ENCODE data around the gene ADAMTS13.
"Not testable (repeated sequence)": the region's sequence is repeated elsewhere in the genome, so short reads cannot be mapped to it uniquely, and the experiment has no call there.

ADAMTS13 gene

DNA sequence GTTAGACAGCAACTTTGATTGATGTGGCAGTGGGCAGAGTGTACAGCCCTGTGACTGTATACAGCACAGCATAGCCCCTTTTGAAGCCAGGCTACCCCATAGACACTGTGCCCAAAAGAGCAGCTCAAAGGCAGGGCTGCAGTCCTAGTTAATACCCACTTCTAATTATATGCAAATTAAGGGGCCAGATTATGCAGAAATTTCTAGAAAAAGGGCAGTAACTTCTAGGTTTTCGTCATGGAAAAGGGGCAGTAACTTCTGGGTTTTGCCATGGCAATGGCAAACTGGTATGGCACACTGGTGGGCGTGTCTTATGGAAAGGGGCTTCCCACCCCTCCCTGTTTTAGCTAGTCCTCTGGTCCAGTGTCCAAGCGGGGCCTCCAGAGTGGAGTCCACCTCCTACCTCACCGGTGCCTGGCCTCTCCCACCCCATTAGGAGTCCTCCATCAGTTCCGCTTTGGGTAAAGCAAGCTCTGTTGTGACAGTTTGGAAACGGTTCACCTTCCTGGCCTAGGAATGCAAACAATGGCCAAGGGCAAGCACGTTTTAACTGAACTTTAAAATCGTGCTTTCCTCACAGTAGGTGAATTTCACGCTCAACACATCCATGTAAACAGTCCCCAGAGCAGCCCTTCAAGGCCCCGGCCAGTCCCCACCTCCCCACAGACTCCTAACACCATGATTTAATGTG is 5.6 kb downstream of the ADAMTS13 start:
- no peak for DNase-seq

- no peak for DNase-seq
Observed at GRCh38 chr9:133428617-133429101, 6.5 kb downstream of the ADAMTS13 start.

GRCh38 chr9:133429214-133429613 is 7.0 kb downstream of the ADAMTS13 start:
- no peak for DNase-seq

DNA sequence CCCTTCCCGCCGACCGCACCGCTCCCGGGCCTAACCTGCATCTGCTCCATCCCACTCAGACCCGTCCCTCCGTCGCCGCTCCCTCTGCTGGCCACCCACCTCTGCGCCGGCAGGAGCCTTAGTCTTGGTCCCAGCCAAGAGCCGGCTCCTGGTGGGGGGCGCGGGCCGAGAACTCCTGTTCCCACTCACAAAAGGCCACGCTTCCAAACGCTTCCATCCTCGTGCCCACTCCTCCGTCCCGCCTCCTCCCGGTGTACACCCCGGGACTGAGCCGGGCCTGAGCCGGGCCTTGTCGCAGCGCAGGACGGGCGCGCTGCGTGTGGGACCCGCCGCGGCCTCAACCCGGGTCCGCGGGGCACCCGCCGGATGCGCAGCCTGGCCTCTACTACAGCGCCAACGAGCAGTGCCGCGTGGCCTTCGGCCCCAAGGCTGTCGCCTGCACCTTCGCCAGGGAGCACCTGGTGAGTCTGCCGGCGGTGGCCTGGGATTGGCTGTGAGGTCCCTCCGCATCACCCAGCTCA is 7.5 kb downstream of the ADAMTS13 start:
- no peak for DNase-seq

- no peak for DNase-seq
Observed at GRCh38 chr9:133430244-133430643, 8.1 kb downstream of the ADAMTS13 start.

DNA sequence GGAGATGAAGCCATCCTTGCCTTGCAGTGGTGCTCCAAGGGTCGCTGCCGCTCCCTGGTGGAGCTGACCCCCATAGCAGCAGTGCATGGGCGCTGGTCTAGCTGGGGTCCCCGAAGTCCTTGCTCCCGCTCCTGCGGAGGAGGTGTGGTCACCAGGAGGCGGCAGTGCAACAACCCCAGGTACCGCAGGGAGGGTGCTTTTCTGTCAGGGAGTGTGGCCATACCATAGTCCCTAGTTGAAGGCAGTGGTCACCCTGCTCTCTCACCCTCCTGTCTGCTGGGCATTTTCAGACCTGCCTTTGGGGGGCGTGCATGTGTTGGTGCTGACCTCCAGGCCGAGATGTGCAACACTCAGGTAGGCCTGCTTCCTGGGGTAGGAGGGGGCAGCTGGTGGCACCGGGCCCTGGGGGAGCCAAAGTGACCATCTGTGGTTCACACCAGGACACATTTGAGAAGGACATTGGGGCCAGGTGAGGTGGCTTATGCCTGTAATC is 11.2 kb downstream of the ADAMTS13 start:
- no peak for DNase-seq

GRCh38 chr9:133436681-133437080 is 14.5 kb downstream of the ADAMTS13 start:
- no peak for DNase-seq

DNA sequence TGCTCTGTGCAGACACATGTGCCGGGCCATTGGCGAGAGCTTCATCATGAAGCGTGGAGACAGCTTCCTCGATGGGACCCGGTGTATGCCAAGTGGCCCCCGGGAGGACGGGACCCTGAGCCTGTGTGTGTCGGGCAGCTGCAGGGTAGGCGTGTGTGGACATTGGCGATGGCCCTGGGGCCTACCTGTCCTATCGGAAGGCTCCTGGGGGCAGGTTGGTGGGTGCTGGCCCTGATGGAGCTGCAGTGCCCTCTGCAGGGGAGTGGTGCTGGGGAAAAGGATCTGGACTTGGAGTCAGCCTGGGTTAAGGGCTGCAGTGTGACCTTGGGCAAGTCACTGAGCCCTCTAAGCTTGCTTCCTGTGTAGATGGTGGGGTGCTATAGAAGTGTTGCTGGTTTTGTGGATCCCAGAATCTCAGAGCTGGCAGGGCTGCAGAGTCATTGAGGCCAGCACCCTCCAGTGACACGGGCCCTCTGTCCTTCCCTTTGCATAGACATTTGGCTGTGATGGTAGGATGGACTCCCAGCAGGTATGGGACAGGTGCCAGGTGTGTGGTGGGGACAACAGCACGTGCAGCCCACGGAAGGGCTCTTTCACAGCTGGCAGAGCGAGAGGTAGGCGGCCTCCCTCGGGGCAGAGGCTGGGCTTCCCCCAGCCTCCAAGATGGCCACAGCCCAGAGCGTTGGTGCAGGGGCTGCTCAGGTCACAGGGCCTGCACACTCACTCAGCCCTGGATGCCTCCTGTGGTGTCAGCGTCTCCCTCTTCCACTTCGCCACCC is 15.8 kb downstream of the ADAMTS13 start:
- no peak for DNase-seq

- no peak for DNase-seq
Observed at GRCh38 chr9:133439337-133439736, 17.2 kb downstream of the ADAMTS13 start.

- no peak for DNase-seq
Observed at GRCh38 chr9:133440874-133441273, 18.7 kb downstream of the ADAMTS13 start.

- no peak for DNase-seq
Observed at GRCh38 chr9:133441571-133441970, 19.4 kb downstream of the ADAMTS13 start.

DNA sequence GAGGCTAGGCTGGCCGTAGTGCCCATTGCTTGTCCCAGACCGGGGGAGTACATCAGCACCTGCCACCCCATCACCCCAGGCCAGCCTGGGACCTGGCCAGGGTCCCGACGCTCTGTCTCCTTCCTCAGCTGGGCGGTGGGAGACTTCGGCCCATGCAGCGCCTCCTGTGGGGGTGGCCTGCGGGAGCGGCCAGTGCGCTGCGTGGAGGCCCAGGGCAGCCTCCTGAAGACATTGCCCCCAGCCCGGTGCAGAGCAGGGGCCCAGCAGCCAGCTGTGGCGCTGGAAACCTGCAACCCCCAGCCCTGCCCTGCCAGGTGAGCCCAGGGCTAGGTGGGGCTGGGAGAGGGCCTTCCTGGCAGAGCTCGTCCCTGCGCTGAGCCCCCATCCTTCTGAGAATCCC is 21.1 kb downstream of the ADAMTS13 start:
- no peak for DNase-seq

DNA sequence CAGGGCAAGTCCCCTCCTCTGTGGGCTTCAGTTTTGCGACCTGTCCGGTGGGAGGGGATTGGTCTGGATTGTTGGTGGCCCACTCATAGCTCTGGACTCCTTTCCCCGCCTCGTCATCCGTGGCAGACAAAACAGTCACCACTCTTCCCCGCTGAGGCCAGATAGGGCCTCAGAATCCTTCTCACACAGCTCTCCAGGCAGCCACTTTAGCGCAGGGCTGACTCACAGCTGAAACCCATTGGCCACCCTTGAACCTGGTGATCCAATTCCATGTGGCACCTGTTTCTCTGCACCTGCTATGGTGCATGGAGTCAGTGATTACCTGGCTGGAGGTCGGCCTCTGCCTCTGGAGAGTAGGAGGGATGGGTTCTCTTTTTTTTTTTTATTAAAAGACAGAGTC is 21.8 kb downstream of the ADAMTS13 start:
- DNase-seq = no peak

DNA sequence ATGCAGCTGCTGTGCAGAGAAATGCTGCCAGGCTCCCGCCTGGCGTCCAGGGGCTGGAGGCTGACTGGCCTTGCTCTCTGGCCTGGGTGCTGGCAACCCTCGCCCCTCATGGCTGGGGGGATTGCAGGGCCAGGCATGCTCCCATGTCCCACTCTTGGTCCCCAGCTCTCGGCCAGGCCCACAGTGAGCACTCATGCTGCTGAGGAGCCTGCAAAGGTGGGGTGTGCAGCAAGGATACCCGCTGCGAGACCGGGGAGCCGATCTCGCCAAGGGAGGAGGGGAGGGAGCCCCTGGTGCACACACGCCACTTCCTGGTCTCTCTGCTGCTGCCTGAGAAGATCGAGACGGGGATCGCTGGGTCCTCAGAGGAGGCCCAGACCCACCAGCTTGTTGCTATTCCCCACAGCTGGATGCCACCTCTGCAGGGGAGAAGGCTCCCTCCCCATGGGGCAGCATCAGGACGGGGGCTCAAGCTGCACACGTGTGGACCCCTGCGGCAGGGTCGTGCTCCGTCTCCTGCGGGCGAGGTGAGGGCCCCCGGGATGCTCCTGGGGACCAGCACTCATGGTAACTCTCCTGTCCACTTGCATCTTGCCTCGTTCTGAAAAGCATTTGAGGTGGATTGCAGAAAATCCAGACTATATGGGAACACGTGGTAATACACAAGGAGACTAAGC is 23.3 kb downstream of the ADAMTS13 start:
- DNase-seq = no peak

DNA sequence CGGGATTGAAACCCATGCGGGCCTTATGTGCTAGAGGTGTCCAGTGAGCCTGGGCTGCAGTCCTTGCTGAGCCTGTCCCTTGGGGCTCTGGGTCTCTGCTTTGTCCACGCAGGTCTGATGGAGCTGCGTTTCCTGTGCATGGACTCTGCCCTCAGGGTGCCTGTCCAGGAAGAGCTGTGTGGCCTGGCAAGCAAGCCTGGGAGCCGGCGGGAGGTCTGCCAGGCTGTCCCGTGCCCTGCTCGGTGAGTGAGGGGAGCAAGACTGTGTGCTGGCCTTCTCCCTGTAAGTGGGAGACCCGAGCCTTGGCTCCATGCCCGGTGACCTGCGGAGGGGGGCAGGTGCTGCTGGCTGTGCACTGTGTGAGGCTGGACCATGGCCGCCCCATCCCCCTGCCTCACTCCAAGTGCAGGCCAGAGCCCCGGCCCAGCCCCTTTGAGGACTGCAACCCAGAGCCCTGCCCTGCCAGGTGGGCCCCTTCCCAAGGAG is 26.4 kb downstream of the ADAMTS13 start:
- no peak for DNase-seq

- no peak for DNase-seq
Observed at GRCh38 chr9:133449760-133450159, 27.6 kb downstream of the ADAMTS13 start.

DNA sequence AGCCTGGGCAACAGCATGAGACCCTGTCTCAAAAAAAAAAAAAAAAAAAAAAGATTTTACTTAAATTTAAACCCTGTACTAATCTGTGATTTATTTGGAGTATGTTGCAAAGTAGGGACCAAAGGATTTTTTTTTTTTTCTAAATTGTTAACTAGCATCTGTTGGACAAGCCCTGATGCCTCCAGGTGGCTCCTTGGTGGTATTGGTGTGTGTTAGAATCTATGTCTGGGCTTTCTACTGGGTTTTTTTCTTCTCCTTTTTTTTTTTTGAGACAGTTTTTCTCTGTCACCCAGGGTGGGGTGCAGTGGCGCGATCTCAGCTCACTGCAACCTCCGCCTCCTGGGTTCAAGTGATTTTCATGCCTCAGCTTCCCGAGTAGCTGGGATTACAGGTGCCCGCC is 29.7 kb downstream of the ADAMTS13 start:
- DNase-seq = not testable (repeated sequence)

- DNase-seq = no peak
Observed at GRCh38 chr9:133452562-133452961, 30.4 kb downstream of the ADAMTS13 start.

DNA sequence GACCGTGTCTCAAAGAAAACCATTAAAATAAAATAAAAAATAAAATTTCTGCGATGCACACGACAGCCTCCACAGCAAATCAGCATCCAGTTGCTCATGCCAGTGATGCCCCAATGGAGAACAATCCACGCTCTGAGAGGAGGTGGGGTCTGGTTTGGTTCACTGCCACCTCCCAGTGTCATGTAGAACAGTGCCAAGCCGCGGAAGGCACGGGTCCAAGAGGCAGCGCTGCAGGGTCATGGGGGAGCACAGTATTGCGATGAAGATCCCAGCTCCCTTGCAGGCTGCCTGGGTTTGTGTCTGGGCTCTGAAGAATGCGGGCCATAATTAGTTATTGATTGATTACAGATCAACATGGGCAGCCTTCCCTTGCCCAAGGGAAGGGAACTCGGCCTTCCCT is 31.5 kb downstream of the ADAMTS13 start:
- no peak for DNase-seq

DNA sequence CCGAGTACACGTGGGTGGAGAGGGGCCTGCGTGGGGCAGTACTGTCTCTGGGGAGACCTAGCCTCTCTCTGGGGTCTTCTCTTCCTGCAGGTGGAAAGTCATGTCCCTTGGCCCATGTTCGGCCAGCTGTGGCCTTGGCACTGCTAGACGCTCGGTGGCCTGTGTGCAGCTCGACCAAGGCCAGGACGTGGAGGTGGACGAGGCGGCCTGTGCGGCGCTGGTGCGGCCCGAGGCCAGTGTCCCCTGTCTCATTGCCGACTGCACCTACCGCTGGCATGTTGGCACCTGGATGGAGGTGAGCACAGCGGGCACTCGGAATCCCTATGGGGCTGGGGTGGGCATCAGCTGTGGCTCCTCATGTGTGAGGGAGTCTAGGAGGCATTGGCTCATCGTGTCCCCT is 32.2 kb downstream of the ADAMTS13 start:
- no peak for DNase-seq

DNA sequence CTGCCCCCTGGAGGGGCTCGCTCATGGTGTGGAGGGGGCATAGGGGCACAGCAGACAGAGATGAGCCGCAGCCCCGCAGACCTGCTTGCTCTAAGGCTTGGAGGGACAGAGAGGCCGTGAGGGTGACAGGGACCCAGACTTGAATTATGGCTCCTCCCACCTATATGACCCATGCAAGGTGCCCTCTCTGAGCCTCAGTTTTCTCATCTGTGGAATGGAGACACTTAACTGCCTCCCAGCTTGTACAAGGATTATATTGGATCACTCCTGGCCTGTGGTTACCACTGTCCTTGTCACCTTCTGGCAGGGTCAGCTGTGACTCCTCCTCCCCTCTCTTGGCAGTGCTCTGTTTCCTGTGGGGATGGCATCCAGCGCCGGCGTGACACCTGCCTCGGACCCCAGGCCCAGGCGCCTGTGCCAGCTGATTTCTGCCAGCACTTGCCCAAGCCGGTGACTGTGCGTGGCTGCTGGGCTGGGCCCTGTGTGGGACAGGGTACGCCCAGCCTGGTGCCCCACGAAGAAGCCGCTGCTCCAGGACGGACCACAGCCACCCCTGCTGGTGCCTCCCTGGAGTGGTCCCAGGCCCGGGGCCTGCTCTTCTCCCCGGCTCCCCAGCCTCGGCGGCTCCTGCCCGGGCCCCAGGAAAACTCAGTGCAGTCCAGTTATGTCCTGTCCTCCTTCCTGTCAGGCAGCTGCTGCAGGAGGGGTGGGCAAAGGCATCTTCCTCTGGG is 32.9 kb downstream of the ADAMTS13 start:
- no peak for DNase-seq

DNA sequence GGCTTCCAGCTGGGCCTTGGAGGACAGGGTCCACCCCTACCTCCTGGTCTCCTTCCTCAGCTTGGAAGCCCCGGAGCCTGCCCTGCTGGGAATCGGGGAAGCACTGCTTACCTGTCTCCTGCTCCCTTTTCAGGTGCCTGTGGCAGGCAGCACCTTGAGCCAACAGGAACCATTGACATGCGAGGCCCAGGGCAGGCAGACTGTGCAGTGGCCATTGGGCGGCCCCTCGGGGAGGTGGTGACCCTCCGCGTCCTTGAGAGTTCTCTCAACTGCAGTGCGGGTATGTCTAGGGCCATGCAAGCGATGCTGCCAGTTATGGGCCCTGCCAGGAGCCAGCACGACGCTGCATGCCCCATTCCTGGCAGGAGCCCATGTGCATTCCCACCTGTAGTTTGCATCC is 33.8 kb downstream of the ADAMTS13 start:
- no peak for DNase-seq

GRCh38 chr9:133456409-133456808 is 34.2 kb downstream of the ADAMTS13 start:
- DNase-seq = no peak
